Stimulated activated naive CD8-positive, alpha-beta T cell treated with anti-CD3 and anti-CD28 coated beads, Interleukin-15, Interleukin-2, amounts not matched to agents 100 ng/mL and 50 ng/mL, for 24 hours (primary cell): Measurements from ENCODE around the gene EIF2S1.

Experiments
- H3K27ac Mint-ChIP-seq: one replicate; pipeline ENCODE4 v1.8.0; 2021; ENCODE audit warnings: mild to moderate bottlenecking, mixed read lengths
- H3K27me3 Mint-ChIP-seq: one replicate; pipeline ENCODE4 v1.8.0; 2021; ENCODE audit warnings: mixed read lengths
- H3K36me3 Mint-ChIP-seq: one replicate; pipeline ENCODE4 v1.8.0; 2021; ENCODE audit warnings: low read depth, mixed read lengths
- H3K4me1 Mint-ChIP-seq: one replicate; pipeline ENCODE4 v1.8.0; 2021; ENCODE audit warnings: low read depth, mixed read lengths
- H3K4me3 Mint-ChIP-seq: one replicate; pipeline ENCODE4 v1.8.0; 2021; ENCODE audit warnings: mild to moderate bottlenecking, mixed read lengths
- H3K9me3 Mint-ChIP-seq: one replicate; pipeline ENCODE4 v1.8.0; 2021; ENCODE audit warnings: mixed read lengths

EIF2S1 gene

GRCh38 chr14:67429510-67430205, 69.5 kb downstream of the EIF2S1 start:
- Mint-ChIP-seq H3K4me1 (no peaks in the 10 kb centered on the region), H3K4me3 (no peak overlapping the region), H3K9me3 (no peaks in the 10 kb centered on the region), H3K27ac (no peak overlapping the region), H3K36me3 (no peaks in the 10 kb centered on the region), H3K27me3 (peaks cover 16% of the 10 kb centered on the region)

GRCh38 chr14:67432050-67432564, 72.0 kb downstream of the EIF2S1 start:
- Mint-ChIP-seq H3K27me3 (peaks cover 3% of the 10 kb centered on the region), H3K4me1 (no peaks in the 10 kb centered on the region), H3K4me3 (no peak overlapping the region), H3K36me3 (no peaks in the 10 kb centered on the region), H3K9me3 (no peaks in the 10 kb centered on the region), H3K27ac (no peak overlapping the region)

GRCh38 chr14:67435603-67436002, 75.5 kb downstream of the EIF2S1 start:
- Mint-ChIP-seq H3K9me3 (no peaks in the 10 kb centered on the region), H3K4me1 (no peaks in the 10 kb centered on the region), H3K27me3 (no peaks in the 10 kb centered on the region), H3K4me3 (no peak overlapping the region), H3K27ac (no peak overlapping the region), H3K36me3 (no peaks in the 10 kb centered on the region)
